Rectal smooth muscle tissue (tissue), 1 donor: Measurements from ENCODE around the gene CSPG4.

ENCODE experiments used
- H3K27ac ChIP-seq: one replicate; pipeline ENCODE4 v1.7.0; 2013; ENCODE audit warnings: low read depth, low read length, inconsistent platforms
- H3K27me3 ChIP-seq: one replicate; pipeline ENCODE4 v1.7.0; 2013; ENCODE audit warnings: low read length; ENCODE audit not compliant: control insufficient read depth, insufficient read depth
- H3K36me3 ChIP-seq: one replicate; pipeline ENCODE4 v1.7.0; 2013; ENCODE audit warnings: low read length; ENCODE audit not compliant: control insufficient read depth, insufficient read depth
- H3K4me1 ChIP-seq: one replicate; pipeline ENCODE4 v1.7.0; 2013; ENCODE audit warnings: low read length; ENCODE audit not compliant: control insufficient read depth, insufficient read depth
- H3K4me3 ChIP-seq: one replicate; pipeline ENCODE4 v1.7.0; 2013; ENCODE audit warnings: low read length
- H3K9ac ChIP-seq: one replicate; pipeline ENCODE4 v1.7.0; 2013; ENCODE audit warnings: low read length

Gene CSPG4

GRCh38 chr15:75659141-75659771, 53.4 kb downstream of the CSPG4 start:
- H3K4me1 ChIP-seq = peaks cover 16% of the 10 kb centered on the region
- peaks cover 16% of the 10 kb centered on the region for H3K36me3 ChIP-seq
- H3K9ac ChIP-seq = no peak overlapping the region
- no peak overlapping the region for H3K27ac ChIP-seq
- H3K4me3 ChIP-seq = no peak overlapping the region
- H3K27me3 ChIP-seq = no peaks in the 10 kb centered on the region

GRCh38 chr15:75656813-75657212, 55.8 kb downstream of the CSPG4 start:
- peaks cover 16% of the 10 kb centered on the region for H3K36me3 ChIP-seq
- H3K27ac ChIP-seq = no peak overlapping the region

GRCh38 chr15:75656331-75656730, 56.3 kb downstream of the CSPG4 start:
- H3K27me3 ChIP-seq = no peaks in the 10 kb centered on the region
- peaks cover 28% of the 10 kb centered on the region for H3K4me1 ChIP-seq
- H3K9ac ChIP-seq = no peak overlapping the region
- peaks cover 16% of the 10 kb centered on the region for H3K36me3 ChIP-seq
- no peak overlapping the region for H3K4me3 ChIP-seq
- no peak overlapping the region for H3K27ac ChIP-seq

More at GRCh38 chr15:75656813-75657212, 55.8 kb downstream of the CSPG4 start:
- Histone ChIP-seq H3K4me1 (peaks cover 29% of the 10 kb centered on the region), H3K4me3 (no peak overlapping the region), H3K27me3 (no peaks in the 10 kb centered on the region), H3K9ac (no peak overlapping the region)

GRCh38 chr15:75655931-75656330, 56.7 kb downstream of the CSPG4 start:
- H3K9ac ChIP-seq = no peak overlapping the region
- no peaks in the 10 kb centered on the region for H3K27me3 ChIP-seq
- H3K4me1 ChIP-seq = peaks cover 30% of the 10 kb centered on the region
- peaks cover 16% of the 10 kb centered on the region for H3K36me3 ChIP-seq
- no peak overlapping the region for H3K4me3 ChIP-seq
- H3K27ac ChIP-seq = no peak overlapping the region

GRCh38 chr15:75654201-75654907, 58.3 kb downstream of the CSPG4 start:
- no peak overlapping the region for H3K9ac ChIP-seq
- H3K36me3 ChIP-seq = peaks cover 16% of the 10 kb centered on the region
- H3K4me3 ChIP-seq = no peak overlapping the region
- H3K27ac ChIP-seq = no peak overlapping the region
- H3K27me3 ChIP-seq = no peaks in the 10 kb centered on the region
- H3K4me1 ChIP-seq = peaks cover 33% of the 10 kb centered on the region

GRCh38 chr15:75653347-75653913, 59.2 kb downstream of the CSPG4 start:
- H3K27ac ChIP-seq = no peak overlapping the region
- peaks cover 13% of the 10 kb centered on the region for H3K36me3 ChIP-seq
- H3K27me3 ChIP-seq = no peaks in the 10 kb centered on the region
- no peak overlapping the region for H3K9ac ChIP-seq
- peak overlapping the region; percentile 1 for H3K4me3 ChIP-seq
- peaks cover 38% of the 10 kb centered on the region for H3K4me1 ChIP-seq

- H3K36me3 ChIP-seq = peaks cover 8% of the 10 kb centered on the region
- no peaks in the 10 kb centered on the region for H3K27me3 ChIP-seq
- H3K27ac ChIP-seq = peak overlapping the region; percentile 27
- H3K4me1 ChIP-seq = peaks cover 38% of the 10 kb centered on the region
- no peak overlapping the region for H3K9ac ChIP-seq
- peak overlapping the region; percentile 57 for H3K4me3 ChIP-seq
These were observed 60.7 kb downstream of the CSPG4 start for GRCh38 chr15:75651810-75652543.

GRCh38 chr15:75650908-75651809, 61.5 kb downstream of the CSPG4 start:
- Histone ChIP-seq H3K36me3 (peaks cover 2% of the 10 kb centered on the region), H3K9ac (no peak overlapping the region), H3K27me3 (no peaks in the 10 kb centered on the region), H3K4me1 (peaks cover 43% of the 10 kb centered on the region), H3K4me3 (peak overlapping the region; percentile 57), H3K27ac (peak overlapping the region; percentile 33)

- H3K36me3 ChIP-seq = no peaks in the 10 kb centered on the region
- H3K4me3 ChIP-seq = peak overlapping the region; percentile 57
- peaks cover 46% of the 10 kb centered on the region for H3K4me1 ChIP-seq
- no peak overlapping the region for H3K27ac ChIP-seq
- H3K9ac ChIP-seq = no peak overlapping the region
- no peaks in the 10 kb centered on the region for H3K27me3 ChIP-seq
These were observed 62.8 kb downstream of the CSPG4 start for GRCh38 chr15:75649848-75650247.

- H3K27ac ChIP-seq = peak overlapping the region; percentile 93
- no peaks in the 10 kb centered on the region for H3K36me3 ChIP-seq
- H3K4me3 ChIP-seq = peak overlapping the region; percentile 81
- no peaks in the 10 kb centered on the region for H3K27me3 ChIP-seq
- peak overlapping the region; percentile 32 for H3K9ac ChIP-seq
- H3K4me1 ChIP-seq = peaks cover 46% of the 10 kb centered on the region
These were observed 63.4 kb downstream of the CSPG4 start for GRCh38 chr15:75649045-75649761.
